SU-DHL-6 (cell line): ENCODE measurements around the gene STK4.
A peak's percentile ranks its signal among the peaks of the same experiment; 100 is the strongest.

Experiments used
- H2AFZ ChIP-seq: fragments of 200-600 bp; sonication (generic); 2 replicates; pipeline ENCODE4 v1.6.1; 2014; ENCODE audit warnings: low read depth, mild to moderate bottlenecking, moderate library complexity, mixed read lengths, antibody characterized with exemption, low read length; ENCODE audit not compliant: severe bottlenecking
- H3F3A ChIP-seq: fragments of 200-600 bp; shearing (Covaris generic); 2 replicates; pipeline ENCODE4 v1.6.0; 2016; ENCODE audit warnings: antibody characterized with exemption, mild to moderate bottlenecking; ENCODE audit not compliant: insufficient read depth
- H3K27ac ChIP-seq: fragments of 200-600 bp; sonication (generic); 2 replicates; pipeline ENCODE4 v1.5.1; 2016; ENCODE audit warnings: low read depth, mild to moderate bottlenecking, low read length, moderate library complexity, mixed read lengths
- H3K27me3 ChIP-seq: fragments of 200-600 bp; sonication (generic), shearing (Covaris generic); 2 replicates; pipeline ENCODE4 v1.6.0; 2014; ENCODE audit warnings: mild to moderate bottlenecking, low read length
- H3K36me3 ChIP-seq: fragments of 200-600 bp; sonication (generic); 2 replicates; pipeline ENCODE4 v1.6.1; 2014; ENCODE audit warnings: mild to moderate bottlenecking, low read length, mixed read lengths
- H3K4me2 ChIP-seq: fragments of 300-600, 200-600 bp; shearing (Covaris generic), sonication (generic); 2 replicates; pipeline ENCODE4 v1.6.0; 2014; ENCODE audit warnings: low read length, low read depth, mild to moderate bottlenecking; ENCODE audit not compliant: poor library complexity, severe bottlenecking
- H3K4me3 ChIP-seq: fragments of 200-600 bp; sonication (generic); 2 replicates; pipeline ENCODE4 v1.5.1; 2014; ENCODE audit warnings: antibody characterized with exemption, low read length, mild to moderate bottlenecking, mixed read lengths; ENCODE audit not compliant: insufficient read depth, poor library complexity, severe bottlenecking
- H3K79me2 ChIP-seq: fragments of 200-600 bp; sonication (generic); 2 replicates; pipeline ENCODE4 v1.6.1; 2014; ENCODE audit warnings: mild to moderate bottlenecking, low read length, moderate library complexity; ENCODE audit not compliant: insufficient read depth
- H3K9ac ChIP-seq: fragments of 200-600 bp; sonication (generic); 2 replicates; pipeline ENCODE4 v1.7.0; 2014; ENCODE audit warnings: mild to moderate bottlenecking, low read length
- H3K9me2 ChIP-seq: fragments of 200-600 bp; sonication (generic); replicated peaks from 2 replicates; pipeline ENCODE4 v1.6.1; 2014; ENCODE audit warnings: low read length; ENCODE audit not compliant: insufficient read depth
- H3K9me3 ChIP-seq: fragments of 200-600 bp; sonication (generic); 2 replicates; pipeline ENCODE4 v1.6.1; 2014; ENCODE audit warnings: low read length, mixed read lengths; ENCODE audit not compliant: insufficient read depth
- H4K20me1 ChIP-seq: fragments of 200-600 bp; sonication (generic); 2 replicates; pipeline ENCODE4 v1.6.1; 2014; ENCODE audit warnings: low read depth, mild to moderate bottlenecking, antibody characterized with exemption, low read length, moderate library complexity, mixed read lengths
- EZH2phosphoT487 ChIP-seq: fragments of 200-600 bp; sonication (generic), shearing (Covaris generic); conservative IDR thresholded peaks from 2 replicates; pipeline ENCODE4 v1.6.1; 2018; ENCODE audit warnings: mild to moderate bottlenecking, antibody characterized with exemption, low read length, moderate library complexity, mixed read lengths
- TF ChIP-seq, protein P1 (sequence below): fragments of 200-600 bp; sonication (generic); IDR thresholded peaks from one replicate; pipeline ENCODE4 v1.5.1; 2017; ENCODE audit warnings: antibody characterized with exemption, mild to moderate bottlenecking, low read length, moderate library complexity; ENCODE audit not compliant: insufficient read depth, poor library complexity, severe bottlenecking

Gene STK4

DNA sequence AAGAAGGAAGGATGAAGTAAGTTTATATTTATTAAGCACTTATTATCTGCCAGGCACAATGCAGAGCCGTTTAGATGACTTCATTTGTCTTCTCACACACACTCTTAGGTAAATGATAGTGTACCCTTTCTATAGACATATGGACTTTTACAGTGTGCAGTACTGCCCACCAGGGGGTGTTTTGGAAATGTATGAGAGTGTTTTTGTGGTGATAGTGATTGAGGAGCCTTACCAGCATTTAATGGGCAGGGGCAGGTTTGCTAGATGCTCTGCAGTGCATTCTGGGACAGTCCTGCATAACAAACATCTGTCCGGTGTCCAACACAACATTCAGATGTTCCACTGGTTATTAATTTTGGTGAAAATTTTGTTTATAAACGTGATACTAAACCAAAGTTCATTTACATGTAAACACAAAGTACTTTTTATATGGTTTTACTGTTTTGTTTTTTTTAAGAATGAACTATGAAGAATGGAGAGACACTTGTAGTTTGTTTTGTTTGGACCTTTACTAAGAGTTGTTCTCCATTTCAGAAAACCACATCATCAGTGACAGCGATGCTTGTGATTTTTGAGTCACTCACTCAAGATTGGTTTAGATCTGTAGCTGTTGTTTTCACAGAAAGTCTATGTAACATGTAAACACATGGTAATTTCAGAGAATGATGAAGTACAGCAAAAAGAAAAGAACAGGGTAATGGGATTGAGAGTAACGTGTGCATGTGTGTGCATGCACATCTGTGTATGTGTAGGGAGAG lies 114.7 kb downstream of the STK4 start:
- Histone ChIP-seq H3K4me2 (no peak overlapping the region), H3K27ac (no peak overlapping the region), H3K4me3 (no peak overlapping the region), H4K20me1 (no peaks in the 10 kb centered on the region), H3K36me3 (peaks cover 54% of the 10 kb centered on the region), H3K9ac (no peak overlapping the region), H3K79me2 (no peaks in the 10 kb centered on the region), H2AFZ (no peak overlapping the region), H3F3A (no peaks in the 10 kb centered on the region), H3K9me3 (no peaks in the 10 kb centered on the region), H3K9me2 (no peaks in the 10 kb centered on the region), H3K27me3 (no peaks in the 10 kb centered on the region)
- TF ChIP-seq, protein P1, sequence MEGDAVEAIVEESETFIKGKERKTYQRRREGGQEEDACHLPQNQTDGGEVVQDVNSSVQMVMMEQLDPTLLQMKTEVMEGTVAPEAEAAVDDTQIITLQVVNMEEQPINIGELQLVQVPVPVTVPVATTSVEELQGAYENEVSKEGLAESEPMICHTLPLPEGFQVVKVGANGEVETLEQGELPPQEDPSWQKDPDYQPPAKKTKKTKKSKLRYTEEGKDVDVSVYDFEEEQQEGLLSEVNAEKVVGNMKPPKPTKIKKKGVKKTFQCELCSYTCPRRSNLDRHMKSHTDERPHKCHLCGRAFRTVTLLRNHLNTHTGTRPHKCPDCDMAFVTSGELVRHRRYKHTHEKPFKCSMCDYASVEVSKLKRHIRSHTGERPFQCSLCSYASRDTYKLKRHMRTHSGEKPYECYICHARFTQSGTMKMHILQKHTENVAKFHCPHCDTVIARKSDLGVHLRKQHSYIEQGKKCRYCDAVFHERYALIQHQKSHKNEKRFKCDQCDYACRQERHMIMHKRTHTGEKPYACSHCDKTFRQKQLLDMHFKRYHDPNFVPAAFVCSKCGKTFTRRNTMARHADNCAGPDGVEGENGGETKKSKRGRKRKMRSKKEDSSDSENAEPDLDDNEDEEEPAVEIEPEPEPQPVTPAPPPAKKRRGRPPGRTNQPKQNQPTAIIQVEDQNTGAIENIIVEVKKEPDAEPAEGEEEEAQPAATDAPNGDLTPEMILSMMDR: peak; percentile 14
- TF ChIP-seq EZH2phosphoT487: no peak

GRCh38 chr20:45082468-45082867 lies 116.2 kb downstream of the STK4 start:
- no peak for TF ChIP-seq EZH2phosphoT487
- TF ChIP-seq, protein P1: no peak
- Histone ChIP-seq H3K4me2 (no peak overlapping the region), H3K36me3 (peaks cover 48% of the 10 kb centered on the region)

DNA sequence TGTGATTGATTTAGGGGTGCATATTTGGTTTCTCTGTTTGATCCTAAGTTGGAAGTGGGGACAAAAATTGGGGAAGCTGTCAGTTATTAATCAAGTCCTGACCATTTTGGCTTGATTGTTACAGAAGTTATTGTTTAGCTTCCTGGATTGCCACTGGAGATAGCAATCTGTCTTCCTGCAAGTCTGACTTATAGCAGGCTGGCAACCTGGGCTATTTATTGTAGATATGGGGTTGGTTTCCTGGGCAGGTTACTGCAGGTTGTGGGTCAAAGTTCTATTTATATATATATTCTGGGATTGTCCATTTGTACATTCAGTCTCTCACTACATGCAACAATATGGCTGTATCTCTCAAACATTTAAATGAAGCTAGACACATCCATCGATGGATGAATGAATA lies 116.8 kb downstream of the STK4 start:
- no peaks in the 10 kb centered on the region for H3K9me2 ChIP-seq
- no peaks in the 10 kb centered on the region for H3K79me2 ChIP-seq
- H3F3A ChIP-seq: no peaks in the 10 kb centered on the region
- H3K36me3 ChIP-seq: peaks cover 44% of the 10 kb centered on the region
- no peak overlapping the region for H2AFZ ChIP-seq
- no peak overlapping the region for H3K27ac ChIP-seq
- H3K9me3 ChIP-seq: no peaks in the 10 kb centered on the region
- H3K27me3 ChIP-seq: no peaks in the 10 kb centered on the region
- H3K4me2 ChIP-seq: no peak overlapping the region
- H4K20me1 ChIP-seq: no peaks in the 10 kb centered on the region
- H3K4me3 ChIP-seq: no peak overlapping the region
- TF ChIP-seq EZH2phosphoT487: no peak
- TF ChIP-seq, protein P1: no peak
- no peak overlapping the region for H3K9ac ChIP-seq

More at GRCh38 chr20:45082468-45082867, 116.2 kb downstream of the STK4 start:
- Histone ChIP-seq H3K79me2 (no peaks in the 10 kb centered on the region), H3K9me3 (no peaks in the 10 kb centered on the region), H3K4me3 (no peak overlapping the region), H2AFZ (no peak overlapping the region), H3K27ac (no peak overlapping the region), H3K9me2 (no peaks in the 10 kb centered on the region), H3F3A (no peaks in the 10 kb centered on the region), H4K20me1 (no peaks in the 10 kb centered on the region), H3K9ac (no peak overlapping the region), H3K27me3 (no peaks in the 10 kb centered on the region)
